ENCODE measurements around the gene CD36. TPM values are rescaled to one million over a fixed set of nuclear protein-coding genes. Genes with fewer than 3 reads are reported as not detected.

Gene CD36
- total RNA-seq, 2 donors from 2014 or later, result 5.7 to 7.2 TPM

DNA sequence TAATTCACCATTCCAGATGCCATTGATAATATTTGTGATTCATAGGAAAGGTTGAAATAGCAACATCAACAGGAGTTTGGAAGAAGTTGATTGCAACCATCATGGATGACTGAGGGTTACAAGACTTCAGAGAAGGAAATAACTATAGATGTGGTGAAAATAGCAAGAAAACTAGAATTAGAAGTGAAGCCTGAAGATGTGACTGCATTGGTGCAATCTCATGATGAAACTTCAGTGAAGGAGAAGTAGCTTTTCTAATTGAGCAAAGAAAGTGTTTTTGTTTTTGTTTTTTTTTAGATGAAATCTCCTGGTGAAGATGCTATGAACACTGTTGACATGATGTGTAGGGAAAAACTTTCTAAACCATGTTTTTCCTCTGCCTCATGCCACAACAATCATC, 18.7 kb upstream of the CD36 start:
- no peak for DNase-seq (ENCODE audit: low spot score)
- Histone ChIP-seq H3K4me1 (replicated peaks) (no peaks in the 10 kb centered on the region), H3K4me3 (no peak overlapping the region), H3K36me3 (no peaks in the 10 kb centered on the region), H3K9me3 (no peaks in the 10 kb centered on the region), H3K27me3 (replicated peaks; ENCODE audit: insufficient read depth) (no peaks in the 10 kb centered on the region), H3K27ac (no peak overlapping the region)
- intact Hi-C loops (cut with DNase I), result no loop called here
- TF ChIP-seq POLR2A (IDR thresholded peaks at IDR 0.05), result no peak
- no peak for TF ChIP-seq POLR2AphosphoS5 (IDR thresholded peaks at IDR 0.05)
- TF ChIP-seq, protein P1, sequence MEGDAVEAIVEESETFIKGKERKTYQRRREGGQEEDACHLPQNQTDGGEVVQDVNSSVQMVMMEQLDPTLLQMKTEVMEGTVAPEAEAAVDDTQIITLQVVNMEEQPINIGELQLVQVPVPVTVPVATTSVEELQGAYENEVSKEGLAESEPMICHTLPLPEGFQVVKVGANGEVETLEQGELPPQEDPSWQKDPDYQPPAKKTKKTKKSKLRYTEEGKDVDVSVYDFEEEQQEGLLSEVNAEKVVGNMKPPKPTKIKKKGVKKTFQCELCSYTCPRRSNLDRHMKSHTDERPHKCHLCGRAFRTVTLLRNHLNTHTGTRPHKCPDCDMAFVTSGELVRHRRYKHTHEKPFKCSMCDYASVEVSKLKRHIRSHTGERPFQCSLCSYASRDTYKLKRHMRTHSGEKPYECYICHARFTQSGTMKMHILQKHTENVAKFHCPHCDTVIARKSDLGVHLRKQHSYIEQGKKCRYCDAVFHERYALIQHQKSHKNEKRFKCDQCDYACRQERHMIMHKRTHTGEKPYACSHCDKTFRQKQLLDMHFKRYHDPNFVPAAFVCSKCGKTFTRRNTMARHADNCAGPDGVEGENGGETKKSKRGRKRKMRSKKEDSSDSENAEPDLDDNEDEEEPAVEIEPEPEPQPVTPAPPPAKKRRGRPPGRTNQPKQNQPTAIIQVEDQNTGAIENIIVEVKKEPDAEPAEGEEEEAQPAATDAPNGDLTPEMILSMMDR (IDR thresholded peaks at IDR 0.05), result no peak

DNA sequence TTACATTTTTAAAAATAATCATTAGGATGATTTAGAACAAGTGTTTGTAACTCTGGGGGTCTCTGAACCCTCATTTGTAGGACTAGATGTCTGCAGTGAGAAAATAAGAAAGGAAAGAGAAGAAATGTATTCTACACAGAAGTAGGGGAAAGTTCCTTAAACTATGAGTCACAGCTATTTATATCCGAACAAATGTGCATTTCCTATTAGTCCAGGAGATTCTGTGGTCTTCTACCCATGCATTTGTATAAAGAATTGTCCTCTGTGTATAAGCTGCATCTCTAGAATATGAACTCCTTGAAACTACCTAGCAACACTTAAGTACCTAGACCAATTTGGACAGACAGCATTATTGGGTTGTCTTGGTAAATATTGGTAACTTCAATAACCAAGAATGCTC, 15.9 kb upstream of the CD36 start:
- H3K36me3 ChIP-seq, result no peaks in the 10 kb centered on the region
- DNase-seq (ENCODE audit: low spot score), result no peak
- H3K9me3 ChIP-seq, result no peaks in the 10 kb centered on the region
- no peaks in the 10 kb centered on the region for H3K27me3 ChIP-seq (replicated peaks; ENCODE audit: insufficient read depth)
- no peak for TF ChIP-seq POLR2AphosphoS5 (IDR thresholded peaks at IDR 0.05)
- H3K4me3 ChIP-seq, result no peak overlapping the region
- 76% methylated on average over 1 of the region's 1 CpG for WGBS
- H3K4me1 ChIP-seq (replicated peaks), result no peaks in the 10 kb centered on the region
- intact Hi-C loops (cut with DNase I), result no loop called here
- no peak overlapping the region for H3K27ac ChIP-seq

DNA sequence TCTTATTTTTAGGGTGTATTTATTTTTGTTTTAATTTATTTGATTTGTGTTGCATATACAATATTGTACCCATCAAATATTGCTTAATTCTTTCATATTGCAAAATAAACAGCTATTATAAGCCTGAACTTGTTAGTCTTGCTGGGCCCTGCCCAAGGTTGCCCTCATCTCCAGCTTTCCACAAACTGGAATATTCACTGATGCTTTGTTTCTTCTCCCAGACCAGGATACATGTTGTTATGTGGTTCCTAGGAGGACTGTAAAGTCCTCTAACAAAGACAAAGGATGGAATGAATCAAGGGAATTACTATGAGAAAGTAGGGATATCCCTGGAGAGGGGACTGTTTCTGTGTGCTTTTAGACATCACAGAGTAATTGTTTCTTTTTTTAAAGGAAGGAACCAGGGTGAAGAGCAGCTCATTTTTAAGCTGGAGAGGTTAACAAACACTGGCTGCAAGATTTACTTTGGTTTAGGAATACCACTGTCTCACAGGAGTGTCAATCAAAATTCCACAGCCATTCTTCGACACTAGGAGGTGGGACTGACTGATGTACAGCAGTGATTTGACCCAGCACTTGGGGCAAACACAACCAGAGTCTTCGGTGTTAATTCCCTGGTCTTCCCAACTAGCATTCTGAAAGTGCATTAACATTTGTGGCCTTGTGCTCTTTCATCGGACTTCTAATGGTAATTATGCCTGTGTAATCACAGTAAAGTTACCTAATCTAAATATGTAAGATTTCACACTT, 14.8 kb upstream of the CD36 start:
- Histone ChIP-seq H3K27ac (no peak overlapping the region), H3K36me3 (no peaks in the 10 kb centered on the region), H3K27me3 (replicated peaks; ENCODE audit: insufficient read depth) (no peaks in the 10 kb centered on the region), H3K4me1 (replicated peaks) (no peaks in the 10 kb centered on the region), H3K4me3 (no peak overlapping the region), H3K9me3 (no peaks in the 10 kb centered on the region)
- intact Hi-C loops (cut with DNase I), result no loop called here
- DNase-seq (ENCODE audit: low spot score), result no peak
- WGBS, result 65% methylated on average over 3 of the region's 3 CpGs
- TF ChIP-seq POLR2A (IDR thresholded peaks at IDR 0.05) (no peak), POLR2AphosphoS5 (IDR thresholded peaks at IDR 0.05) (no peak)
- TF ChIP-seq, protein P1 (IDR thresholded peaks at IDR 0.05), result no peak

DNA sequence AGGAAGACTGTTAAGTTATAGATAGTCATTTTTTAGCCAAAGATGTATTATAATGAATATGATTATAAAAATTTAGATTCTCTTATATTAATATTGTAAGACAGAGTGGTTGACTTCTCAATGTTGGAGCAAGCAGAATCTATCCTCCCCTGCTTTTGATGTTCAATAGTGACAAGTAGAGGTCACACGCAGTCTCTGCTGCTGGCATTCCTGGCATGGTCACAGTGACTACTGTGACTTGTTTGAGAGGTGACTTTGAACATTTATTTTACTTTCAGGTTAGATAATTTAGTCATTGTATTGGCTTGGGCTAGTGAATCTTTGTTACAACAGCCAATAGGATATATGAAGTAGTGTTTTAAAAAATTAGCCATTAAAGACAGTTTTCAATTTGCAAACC, 13.7 kb upstream of the CD36 start:
- H3K27ac ChIP-seq, result no peak overlapping the region
- intact Hi-C loops (cut with DNase I), result no loop called here
- H3K27me3 ChIP-seq (replicated peaks; ENCODE audit: insufficient read depth), result no peaks in the 10 kb centered on the region
- H3K4me3 ChIP-seq, result no peak overlapping the region
- no peaks in the 10 kb centered on the region for H3K36me3 ChIP-seq
- H3K9me3 ChIP-seq, result no peaks in the 10 kb centered on the region
- TF ChIP-seq POLR2A (IDR thresholded peaks at IDR 0.05) (no peak), POLR2AphosphoS5 (IDR thresholded peaks at IDR 0.05) (no peak)
- TF ChIP-seq, protein P1 (IDR thresholded peaks at IDR 0.05), result no peak
- 94% methylated on average over 1 of the region's 1 CpG for WGBS
- DNase-seq (ENCODE audit: low spot score), result no peak
- H3K4me1 ChIP-seq (replicated peaks), result no peaks in the 10 kb centered on the region

DNA sequence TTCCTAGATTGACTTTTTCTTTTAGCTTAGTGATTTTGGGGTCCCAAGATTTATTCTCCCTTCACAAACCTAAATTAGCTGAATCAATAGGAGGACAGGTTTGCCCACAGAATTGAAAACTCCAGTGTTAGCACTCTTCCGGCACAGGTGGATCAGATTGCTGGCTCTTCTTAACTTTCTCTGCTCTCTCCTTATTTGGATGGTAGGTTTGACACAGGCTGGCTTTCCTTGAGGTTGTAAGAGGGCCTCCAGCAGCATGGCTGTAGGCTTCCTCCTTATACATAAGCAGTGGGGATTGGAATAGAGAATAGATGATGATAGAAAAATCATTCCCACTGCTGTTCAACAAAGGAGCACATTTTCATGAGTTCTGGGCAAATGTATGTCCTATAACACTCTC, 9.4 kb upstream of the CD36 start:
- TF ChIP-seq, protein P1 (IDR thresholded peaks at IDR 0.05), result no peak
- TF ChIP-seq POLR2A (IDR thresholded peaks at IDR 0.05), result no peak
- TF ChIP-seq POLR2AphosphoS5 (IDR thresholded peaks at IDR 0.05), result no peak
- Histone ChIP-seq H3K4me1 (replicated peaks) (no peaks in the 10 kb centered on the region), H3K9me3 (no peaks in the 10 kb centered on the region), H3K4me3 (no peak overlapping the region), H3K36me3 (no peaks in the 10 kb centered on the region), H3K27ac (no peak overlapping the region), H3K27me3 (replicated peaks; ENCODE audit: insufficient read depth) (no peaks in the 10 kb centered on the region)
- intact Hi-C loops (cut with DNase I), result no loop called here
- DNase-seq (ENCODE audit: low spot score), result no peak
- WGBS, result 95% methylated on average over 1 of the region's 1 CpG

Data from prostate gland (tissue), 2 donors.